ENCODE results near the gene RUFY3. TPM values are rescaled to one million over a fixed set of nuclear protein-coding genes. Genes with fewer than 3 reads are reported as not detected.
A peak's percentile ranks its signal among the peaks of the same experiment; 100 is the strongest.

The RUFY3 gene
- total and polyA plus RNA-seq, 2 of the 13 experiments (the other 11 are each of a cell fraction or from before 2014, with no cell fraction given), result 17.9 to 25.3 TPM

DNA sequence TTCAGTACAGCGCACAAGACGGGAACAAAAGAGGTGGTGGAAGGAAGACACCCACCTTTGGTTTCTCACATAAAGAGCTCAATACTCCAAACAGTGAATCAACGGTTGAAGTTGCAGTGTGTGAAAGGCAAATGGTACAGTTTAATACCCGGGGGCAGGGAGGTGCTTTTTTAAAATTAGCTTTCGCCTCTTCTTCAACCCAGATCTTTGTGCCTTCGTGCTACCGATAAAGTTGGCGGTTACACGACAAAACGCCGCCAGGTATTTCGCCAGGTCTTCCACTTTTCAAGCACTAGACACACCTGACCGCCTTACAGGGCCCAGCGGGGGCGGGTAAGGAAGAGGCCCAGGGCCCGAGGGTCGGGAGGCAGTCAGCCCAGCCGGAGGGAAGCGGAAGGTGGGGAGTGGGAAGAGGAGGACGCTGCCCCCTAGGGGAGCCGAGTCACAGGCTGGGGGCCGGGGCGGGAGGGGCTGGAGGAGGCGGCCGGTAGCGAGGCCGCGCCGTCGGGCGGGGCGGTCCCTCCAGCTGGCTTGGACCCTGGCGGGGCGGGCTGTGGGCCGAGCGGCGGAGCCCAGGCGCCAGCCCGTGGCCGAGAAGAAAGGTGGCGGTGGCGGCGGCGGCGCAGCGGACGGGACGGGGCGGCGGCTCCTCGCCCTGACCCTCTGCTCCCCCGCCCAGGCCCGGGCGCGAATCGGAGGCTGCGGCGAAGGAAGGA is 17.4 kb upstream of the RUFY3 start (continued):
- TF ChIP-seq SOX6 (IDR thresholded peaks at IDR 0.05) (no peak), SOX6 (CRISPR knock-in tag; IDR thresholded peaks at IDR 0.05) (peak; percentile 25; the same call in 1 of the 2 replicates), RBAK (CRISPR knock-in tag; IDR thresholded peaks at IDR 0.05) (no peak), HBP1 (CRISPR knock-in tag; IDR thresholded peaks at IDR 0.05; ENCODE audit: low read depth) (no peak), ZNF274 (CRISPR knock-in tag; IDR thresholded peaks at IDR 0.05) (no peak), ZFY (CRISPR knock-in tag; IDR thresholded peaks at IDR 0.05) (peak; percentile 78), GATAD1 (CRISPR knock-in tag; IDR thresholded peaks at IDR 0.05) (peak; percentile 22; the same call in 1 of the 2 replicates), KAT8 (CRISPR knock-in tag; IDR thresholded peaks at IDR 0.05) (peak; percentile 49; the same call in 1 of the 2 replicates)
- TF ChIP-seq, protein P1, sequence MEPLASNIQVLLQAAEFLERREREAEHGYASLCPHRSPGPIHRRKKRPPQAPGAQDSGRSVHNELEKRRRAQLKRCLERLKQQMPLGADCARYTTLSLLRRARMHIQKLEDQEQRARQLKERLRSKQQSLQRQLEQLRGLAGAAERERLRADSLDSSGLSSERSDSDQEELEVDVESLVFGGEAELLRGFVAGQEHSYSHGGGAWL (CRISPR knock-in tag; IDR thresholded peaks at IDR 0.05), result peak; percentile 16; the same call in 1 of the 2 replicates
- TF ChIP-seq, protein P2, sequence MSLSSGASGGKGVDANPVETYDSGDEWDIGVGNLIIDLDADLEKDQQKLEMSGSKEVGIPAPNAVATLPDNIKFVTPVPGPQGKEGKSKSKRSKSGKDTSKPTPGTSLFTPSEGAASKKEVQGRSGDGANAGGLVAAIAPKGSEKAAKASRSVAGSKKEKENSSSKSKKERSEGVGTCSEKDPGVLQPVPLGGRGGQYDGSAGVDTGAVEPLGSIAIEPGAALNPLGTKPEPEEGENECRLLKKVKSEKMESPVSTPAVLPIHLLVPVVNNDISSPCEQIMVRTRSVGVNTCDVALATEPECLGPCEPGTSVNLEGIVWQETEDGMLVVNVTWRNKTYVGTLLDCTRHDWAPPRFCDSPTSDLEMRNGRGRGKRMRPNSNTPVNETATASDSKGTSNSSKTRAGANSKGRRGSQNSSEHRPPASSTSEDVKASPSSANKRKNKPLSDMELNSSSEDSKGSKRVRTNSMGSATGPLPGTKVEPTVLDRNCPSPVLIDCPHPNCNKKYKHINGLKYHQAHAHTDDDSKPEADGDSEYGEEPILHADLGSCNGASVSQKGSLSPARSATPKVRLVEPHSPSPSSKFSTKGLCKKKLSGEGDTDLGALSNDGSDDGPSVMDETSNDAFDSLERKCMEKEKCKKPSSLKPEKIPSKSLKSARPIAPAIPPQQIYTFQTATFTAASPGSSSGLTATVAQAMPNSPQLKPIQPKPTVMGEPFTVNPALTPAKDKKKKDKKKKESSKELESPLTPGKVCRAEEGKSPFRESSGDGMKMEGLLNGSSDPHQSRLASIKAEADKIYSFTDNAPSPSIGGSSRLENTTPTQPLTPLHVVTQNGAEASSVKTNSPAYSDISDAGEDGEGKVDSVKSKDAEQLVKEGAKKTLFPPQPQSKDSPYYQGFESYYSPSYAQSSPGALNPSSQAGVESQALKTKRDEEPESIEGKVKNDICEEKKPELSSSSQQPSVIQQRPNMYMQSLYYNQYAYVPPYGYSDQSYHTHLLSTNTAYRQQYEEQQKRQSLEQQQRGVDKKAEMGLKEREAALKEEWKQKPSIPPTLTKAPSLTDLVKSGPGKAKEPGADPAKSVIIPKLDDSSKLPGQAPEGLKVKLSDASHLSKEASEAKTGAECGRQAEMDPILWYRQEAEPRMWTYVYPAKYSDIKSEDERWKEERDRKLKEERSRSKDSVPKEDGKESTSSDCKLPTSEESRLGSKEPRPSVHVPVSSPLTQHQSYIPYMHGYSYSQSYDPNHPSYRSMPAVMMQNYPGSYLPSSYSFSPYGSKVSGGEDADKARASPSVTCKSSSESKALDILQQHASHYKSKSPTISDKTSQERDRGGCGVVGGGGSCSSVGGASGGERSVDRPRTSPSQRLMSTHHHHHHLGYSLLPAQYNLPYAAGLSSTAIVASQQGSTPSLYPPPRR (CRISPR knock-in tag; IDR thresholded peaks at IDR 0.05; ENCODE audit: borderline replicate concordance), result peak; percentile 26
- TF ChIP-seq, protein P3, sequence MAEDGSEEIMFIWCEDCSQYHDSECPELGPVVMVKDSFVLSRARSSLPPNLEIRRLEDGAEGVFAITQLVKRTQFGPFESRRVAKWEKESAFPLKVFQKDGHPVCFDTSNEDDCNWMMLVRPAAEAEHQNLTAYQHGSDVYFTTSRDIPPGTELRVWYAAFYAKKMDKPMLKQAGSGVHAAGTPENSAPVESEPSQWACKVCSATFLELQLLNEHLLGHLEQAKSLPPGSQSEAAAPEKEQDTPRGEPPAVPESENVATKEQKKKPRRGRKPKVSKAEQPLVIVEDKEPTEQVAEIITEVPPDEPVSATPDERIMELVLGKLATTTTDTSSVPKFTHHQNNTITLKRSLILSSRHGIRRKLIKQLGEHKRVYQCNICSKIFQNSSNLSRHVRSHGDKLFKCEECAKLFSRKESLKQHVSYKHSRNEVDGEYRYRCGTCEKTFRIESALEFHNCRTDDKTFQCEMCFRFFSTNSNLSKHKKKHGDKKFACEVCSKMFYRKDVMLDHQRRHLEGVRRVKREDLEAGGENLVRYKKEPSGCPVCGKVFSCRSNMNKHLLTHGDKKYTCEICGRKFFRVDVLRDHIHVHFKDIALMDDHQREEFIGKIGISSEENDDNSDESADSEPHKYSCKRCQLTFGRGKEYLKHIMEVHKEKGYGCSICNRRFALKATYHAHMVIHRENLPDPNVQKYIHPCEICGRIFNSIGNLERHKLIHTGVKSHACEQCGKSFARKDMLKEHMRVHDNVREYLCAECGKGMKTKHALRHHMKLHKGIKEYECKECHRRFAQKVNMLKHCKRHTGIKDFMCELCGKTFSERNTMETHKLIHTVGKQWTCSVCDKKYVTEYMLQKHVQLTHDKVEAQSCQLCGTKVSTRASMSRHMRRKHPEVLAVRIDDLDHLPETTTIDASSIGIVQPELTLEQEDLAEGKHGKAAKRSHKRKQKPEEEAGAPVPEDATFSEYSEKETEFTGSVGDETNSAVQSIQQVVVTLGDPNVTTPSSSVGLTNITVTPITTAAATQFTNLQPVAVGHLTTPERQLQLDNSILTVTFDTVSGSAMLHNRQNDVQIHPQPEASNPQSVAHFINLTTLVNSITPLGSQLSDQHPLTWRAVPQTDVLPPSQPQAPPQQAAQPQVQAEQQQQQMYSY (CRISPR knock-in tag; IDR thresholded peaks at IDR 0.05), result peak; percentile 53; the same call in 1 of the 2 replicates
- TF ChIP-seq, protein P4, sequence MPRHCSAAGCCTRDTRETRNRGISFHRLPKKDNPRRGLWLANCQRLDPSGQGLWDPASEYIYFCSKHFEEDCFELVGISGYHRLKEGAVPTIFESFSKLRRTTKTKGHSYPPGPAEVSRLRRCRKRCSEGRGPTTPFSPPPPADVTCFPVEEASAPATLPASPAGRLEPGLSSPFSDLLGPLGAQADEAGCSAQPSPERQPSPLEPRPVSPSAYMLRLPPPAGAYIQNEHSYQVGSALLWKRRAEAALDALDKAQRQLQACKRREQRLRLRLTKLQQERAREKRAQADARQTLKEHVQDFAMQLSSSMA (CRISPR knock-in tag; IDR thresholded peaks at IDR 0.05), result peak; percentile 26; the same call in 1 of the 2 replicates
- TF ChIP-seq, protein P5, sequence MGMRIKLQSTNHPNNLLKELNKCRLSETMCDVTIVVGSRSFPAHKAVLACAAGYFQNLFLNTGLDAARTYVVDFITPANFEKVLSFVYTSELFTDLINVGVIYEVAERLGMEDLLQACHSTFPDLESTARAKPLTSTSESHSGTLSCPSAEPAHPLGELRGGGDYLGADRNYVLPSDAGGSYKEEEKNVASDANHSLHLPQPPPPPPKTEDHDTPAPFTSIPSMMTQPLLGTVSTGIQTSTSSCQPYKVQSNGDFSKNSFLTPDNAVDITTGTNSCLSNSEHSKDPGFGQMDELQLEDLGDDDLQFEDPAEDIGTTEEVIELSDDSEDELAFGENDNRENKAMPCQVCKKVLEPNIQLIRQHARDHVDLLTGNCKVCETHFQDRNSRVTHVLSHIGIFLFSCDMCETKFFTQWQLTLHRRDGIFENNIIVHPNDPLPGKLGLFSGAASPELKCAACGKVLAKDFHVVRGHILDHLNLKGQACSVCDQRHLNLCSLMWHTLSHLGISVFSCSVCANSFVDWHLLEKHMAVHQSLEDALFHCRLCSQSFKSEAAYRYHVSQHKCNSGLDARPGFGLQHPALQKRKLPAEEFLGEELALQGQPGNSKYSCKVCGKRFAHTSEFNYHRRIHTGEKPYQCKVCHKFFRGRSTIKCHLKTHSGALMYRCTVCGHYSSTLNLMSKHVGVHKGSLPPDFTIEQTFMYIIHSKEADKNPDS (CRISPR knock-in tag; IDR thresholded peaks at IDR 0.05), result peak; percentile 40; the same call in 1 of the 2 replicates
